Adipose tissue (tissue), 3 donors: ENCODE results near the gene TMTC2. TPM values are rescaled to one million over a fixed set of nuclear protein-coding genes. Genes with fewer than 3 reads are reported as not detected.

Experiments
- H3K27ac ChIP-seq: one replicate; pipeline ENCODE4 v1.5.1; 2013; ENCODE audit warnings: low read depth, low read length
- whole genome bisulfite sequencing, 3 donors: extraction: QIAGEN DNeasy Blood & Tissue Kit; methylation state at CpG; one replicate each; pipeline ENCODE4 v1.1.7; 2013; 5-methylcytosine and 5-hydroxymethylcytosine counted together
- polyA plus RNA-seq, 3 donors: library from polyadenylated mRNA; stranded (reverse); fragments of 200-250 nt; gene quantifications; one replicate each; pipeline ENCODE4 v1.2.3, GENCODE V29; 2013
- donor health status: healthy with polysubstance abuse.
- donor health status: Bipolar disorder and iron deficiency.
- donor health status: healthy.

Gene TMTC2
- polyA plus RNA-seq, 3 donors, result 2.0 to 4.1 (median 3.1) TPM

DNA sequence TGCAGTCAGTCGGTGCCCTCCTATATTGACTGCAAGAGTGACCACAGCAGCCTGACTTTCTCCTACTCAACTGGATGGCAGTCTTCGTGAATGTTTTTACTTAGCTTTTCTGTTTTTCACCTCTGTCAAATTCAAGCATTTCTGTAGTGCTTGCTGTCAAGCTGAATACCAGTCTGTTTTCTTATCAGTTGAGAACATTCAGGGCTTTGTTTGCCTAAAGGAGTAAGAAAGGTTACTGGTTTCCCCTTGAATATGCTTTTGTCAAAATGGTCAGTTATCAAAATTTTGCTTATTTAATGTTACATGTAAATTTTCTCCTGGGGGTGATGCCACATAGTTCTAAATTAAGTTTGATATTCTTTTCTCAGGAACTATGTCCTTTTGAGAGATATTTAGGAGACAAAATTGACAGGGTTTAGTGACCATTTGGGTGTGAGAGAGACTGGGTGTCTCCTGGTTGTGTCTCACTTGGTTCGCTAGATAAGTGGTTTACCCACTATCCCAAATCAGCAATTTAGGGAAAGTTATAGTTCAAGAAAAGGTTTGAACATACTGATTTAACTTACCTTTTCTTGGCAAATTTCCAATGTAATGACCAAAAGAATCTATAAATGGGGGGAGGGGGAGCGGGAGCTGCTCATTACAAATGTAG lies 366.3 kb downstream of the TMTC2 start:
- 70 to 85% (median 79%) methylated on average over 4 of the region's 4 CpGs for WGBS, 3 donors
- no peak overlapping the region for H3K27ac ChIP-seq

- H3K27ac ChIP-seq, result no peak overlapping the region
- 44 to 88% (median 62%) methylated on average over 1 of the region's 1 CpG for WGBS, 3 donors
Measured at GRCh38 chr12:83057436-83057835, 370.7 kb downstream of the TMTC2 start.

- WGBS, 3 donors, result 64 to 74% (median 69%) methylated on average over 6 of the region's 6 CpGs
- H3K27ac ChIP-seq, result no peak overlapping the region
Measured at GRCh38 chr12:83059107-83059506, 372.4 kb downstream of the TMTC2 start.

DNA sequence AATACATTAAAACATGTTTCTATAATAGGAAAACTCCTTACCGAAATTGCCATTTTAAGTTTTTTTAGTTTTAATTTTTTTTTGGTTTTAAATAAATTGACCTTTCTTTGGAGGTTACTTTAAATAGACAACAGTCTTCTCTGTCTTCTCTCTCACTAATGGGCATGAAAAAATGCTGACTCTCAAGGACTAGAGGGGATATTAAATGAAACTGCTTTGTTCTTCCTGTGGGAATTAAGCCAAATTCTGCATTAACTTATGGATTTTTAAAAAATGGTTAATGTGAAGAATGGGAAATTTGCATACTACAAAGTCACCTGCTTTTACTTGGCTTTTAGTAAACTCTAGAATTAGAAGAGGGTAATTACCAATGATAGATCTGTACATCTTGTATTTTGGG lies 378.9 kb downstream of the TMTC2 start:
- no peak overlapping the region for H3K27ac ChIP-seq
- WGBS, 3 donors, result 75 to 87% (median 77%) methylated on average over 1 of the region's 1 CpG

DNA sequence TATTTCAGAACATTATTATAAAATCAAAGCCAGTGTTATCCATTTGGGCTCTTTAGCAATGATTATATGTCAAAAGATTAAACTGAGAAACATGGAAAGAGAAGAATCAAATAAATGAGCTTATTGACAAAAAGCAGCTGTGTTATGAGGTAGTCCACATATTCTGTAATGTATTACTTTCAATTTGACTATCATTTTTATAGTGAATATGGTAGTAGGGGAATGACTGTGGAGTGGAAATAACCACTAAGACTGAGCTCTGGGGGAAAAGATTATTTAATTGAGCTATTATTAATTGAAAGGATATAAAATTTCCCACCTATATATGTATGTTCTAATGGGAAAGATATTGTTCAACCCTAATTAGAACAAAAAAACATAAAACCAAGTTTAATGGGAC lies 381.3 kb downstream of the TMTC2 start:
- H3K27ac ChIP-seq, result no peak overlapping the region

GRCh38 chr12:83074358-83074894 lies 387.7 kb downstream of the TMTC2 start:
- no peak overlapping the region for H3K27ac ChIP-seq
- WGBS, 3 donors, result 95 to 98% (median 98%) methylated on average over 6 of the region's 6 CpGs

GRCh38 chr12:83075471-83075870 lies 388.8 kb downstream of the TMTC2 start:
- no peak overlapping the region for H3K27ac ChIP-seq
- WGBS, 3 donors, result 73 to 80% (median 78%) methylated on average over 1 of the region's 1 CpG

DNA sequence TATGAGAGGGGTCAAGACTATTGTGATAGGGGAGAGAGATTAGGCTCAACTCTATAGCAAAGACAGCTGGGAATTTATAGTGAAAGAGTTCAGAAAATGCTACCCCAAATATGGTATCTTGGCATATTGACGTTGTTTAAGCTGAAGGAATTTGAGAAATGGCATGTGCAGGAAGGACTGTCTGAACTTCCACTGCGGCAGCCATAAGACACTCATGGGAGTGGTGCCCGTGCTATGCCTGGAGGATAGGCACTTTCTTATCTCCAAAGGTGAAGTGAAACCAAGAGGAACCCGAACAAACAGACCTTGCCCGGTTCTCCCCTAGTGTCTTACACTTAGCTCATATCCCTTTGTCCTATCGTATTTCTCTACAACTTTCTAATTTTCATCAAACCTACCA lies 390.3 kb downstream of the TMTC2 start:
- WGBS, 3 donors, result 89 to 94% (median 91%) methylated on average over 6 of the region's 6 CpGs

DNA sequence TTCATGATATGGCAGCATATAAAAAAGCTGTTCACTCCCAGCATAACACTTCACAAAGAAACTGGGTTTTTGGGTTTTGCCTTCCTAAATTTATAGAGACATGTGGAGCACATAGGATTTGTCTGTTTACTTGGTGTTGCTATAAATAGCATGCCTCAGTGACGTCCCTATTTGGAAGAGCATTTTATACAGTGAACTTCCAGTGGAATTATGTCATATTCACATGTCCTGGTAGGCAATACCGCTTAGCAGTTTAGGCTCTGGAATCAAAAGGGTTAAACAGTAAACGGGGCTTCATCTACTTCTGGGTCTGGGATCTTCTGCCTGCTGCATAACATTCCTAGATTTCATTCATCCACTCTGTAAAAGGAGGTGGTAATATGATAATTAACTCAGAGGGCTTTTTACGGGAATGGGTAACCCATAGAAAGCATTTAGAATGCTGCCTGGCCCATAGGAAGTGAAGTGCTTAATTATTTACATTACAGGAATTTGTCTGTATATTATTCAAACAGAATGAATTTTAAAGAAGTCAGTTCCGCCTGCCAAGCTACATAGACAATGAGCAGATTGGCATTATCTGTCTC lies 396.1 kb downstream of the TMTC2 start:
- H3K27ac ChIP-seq, result no peak overlapping the region
- 65 to 69% (median 67%) methylated on average over 5 of the region's 5 CpGs for WGBS, 3 donors

More for the DNA sequence above, 390.3 kb downstream of the TMTC2 start:
- no peak overlapping the region for H3K27ac ChIP-seq

GRCh38 chr12:83083616-83084015 lies 396.9 kb downstream of the TMTC2 start:
- no peak overlapping the region for H3K27ac ChIP-seq
- 70 to 93% (median 73%) methylated on average over 4 of the region's 4 CpGs for WGBS, 3 donors

DNA sequence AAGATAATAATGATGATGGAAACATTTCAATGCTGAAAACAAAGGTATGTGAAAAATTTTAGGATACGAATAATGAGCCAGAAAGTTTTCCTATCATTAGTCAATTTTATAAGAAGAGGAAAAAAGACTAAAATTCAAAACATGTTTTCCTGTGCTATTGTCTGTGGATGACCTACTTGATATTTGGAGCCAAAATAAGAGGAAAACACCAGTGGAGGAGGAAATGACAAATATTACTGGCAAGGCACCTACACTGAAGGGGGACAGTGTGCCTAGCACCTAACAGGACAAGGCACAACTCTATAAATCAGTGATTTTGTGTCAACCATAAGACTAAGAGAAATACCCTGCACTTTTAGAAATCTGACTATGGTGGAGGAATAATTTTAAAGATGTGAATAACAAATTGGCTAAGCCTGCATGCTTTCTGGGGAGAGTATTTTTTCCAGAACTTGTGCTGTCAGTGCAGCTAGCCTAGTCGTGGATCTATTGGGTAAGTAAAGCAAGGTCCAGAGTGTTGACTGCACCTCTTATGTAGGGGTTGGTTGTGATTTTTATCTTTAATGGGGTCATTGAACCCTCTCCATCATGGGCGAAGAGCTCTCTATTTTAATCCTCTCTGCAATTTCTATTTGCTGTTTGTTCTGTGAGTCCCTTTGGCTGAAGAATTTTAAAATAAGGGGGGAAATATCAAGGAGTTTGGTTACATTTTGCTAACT lies 398.0 kb downstream of the TMTC2 start:
- H3K27ac ChIP-seq, result no peak overlapping the region
- 76 to 88% (median 79%) methylated on average over 3 of the region's 3 CpGs for WGBS, 3 donors

DNA sequence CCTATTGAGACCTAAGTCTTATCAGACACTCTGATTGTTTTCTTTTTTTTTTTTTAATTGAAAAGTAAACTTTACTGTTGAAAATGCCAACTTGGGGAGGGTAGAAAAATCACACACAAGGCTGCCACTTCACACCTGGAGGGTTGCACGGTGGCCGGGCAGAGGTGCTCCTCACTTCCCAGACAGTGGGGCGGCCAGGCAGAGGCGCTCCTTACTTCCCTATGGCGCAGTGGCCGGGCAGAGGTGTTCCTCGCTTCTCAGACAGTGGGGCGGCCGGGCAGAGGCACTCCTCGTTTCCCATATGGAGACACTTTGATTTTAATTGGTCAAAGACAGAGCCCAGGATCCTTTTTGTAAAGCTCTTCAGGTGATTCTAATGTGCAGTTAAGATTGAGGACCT lies 399.3 kb downstream of the TMTC2 start:
- 95 to 97% (median 96%) methylated on average over 10 of the region's 10 CpGs for WGBS, 3 donors

GRCh38 chr12:83089575-83089974 lies 402.9 kb downstream of the TMTC2 start:
- 91 to 100% (median 97%) methylated on average over 2 of the region's 2 CpGs for WGBS, 3 donors
- H3K27ac ChIP-seq, result no peak overlapping the region

More for the DNA sequence above, 399.3 kb downstream of the TMTC2 start:
- no peak overlapping the region for H3K27ac ChIP-seq

GRCh38 chr12:83092129-83092528 lies 405.4 kb downstream of the TMTC2 start:
- WGBS, 3 donors, result 77 to 97% (median 82%) methylated on average over 1 of the region's 1 CpG
- H3K27ac ChIP-seq, result no peak overlapping the region

DNA sequence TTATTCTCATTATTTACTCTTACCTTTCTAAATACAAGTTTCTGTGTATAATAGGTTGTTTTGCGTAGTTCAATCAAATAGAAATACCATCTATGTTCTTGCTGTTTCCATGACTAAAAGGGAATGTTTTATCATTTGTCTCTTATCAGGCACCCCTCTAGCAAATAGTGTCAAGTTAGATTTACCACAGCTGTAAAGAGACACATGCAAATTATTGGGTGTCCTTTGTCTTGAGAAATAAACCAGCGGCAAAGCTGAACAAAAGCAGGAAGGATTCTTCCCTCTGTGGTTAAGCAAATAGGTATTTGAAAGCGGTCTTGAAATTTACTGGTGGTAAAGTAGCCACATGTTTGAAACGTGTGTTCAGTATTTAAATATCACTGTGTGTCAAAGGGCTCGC lies 405.9 kb downstream of the TMTC2 start:
- 78 to 86% (median 85%) methylated on average over 5 of the region's 5 CpGs for WGBS, 3 donors
- H3K27ac ChIP-seq, result no peak overlapping the region

GRCh38 chr12:83093426-83093825 lies 406.7 kb downstream of the TMTC2 start:
- 58 to 79% (median 66%) methylated on average over 1 of the region's 1 CpG for WGBS, 3 donors

GRCh38 chr12:83097643-83098342 lies 411.1 kb downstream of the TMTC2 start:
- H3K27ac ChIP-seq, result no peak overlapping the region
- WGBS, 3 donors, result 92 to 96% (median 95%) methylated on average over 5 of the region's 5 CpGs

More at GRCh38 chr12:83093426-83093825, 406.7 kb downstream of the TMTC2 start:
- H3K27ac ChIP-seq, result no peak overlapping the region

DNA sequence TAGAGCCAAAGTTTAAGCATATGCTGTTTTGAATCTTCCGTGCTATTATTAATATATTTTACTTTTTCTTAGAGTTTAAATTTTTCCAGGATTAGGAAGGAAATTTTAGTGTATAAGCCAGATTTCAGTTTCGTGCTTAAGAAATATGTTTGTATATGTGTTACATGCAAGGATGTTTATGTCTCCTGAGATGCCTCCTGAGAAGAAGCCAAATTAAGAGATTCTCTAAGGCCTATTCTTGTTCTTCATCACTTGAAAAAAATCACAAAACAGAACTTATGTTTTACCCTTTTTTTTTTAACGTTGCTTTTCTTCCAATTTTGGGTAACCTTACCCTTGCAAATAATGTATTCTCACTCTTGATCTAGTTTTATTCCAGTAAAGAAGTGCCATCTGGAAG lies 412.7 kb downstream of the TMTC2 start:
- no peak overlapping the region for H3K27ac ChIP-seq
- 82 to 86% (median 84%) methylated on average over 3 of the region's 3 CpGs for WGBS, 3 donors

- WGBS, 3 donors, result 71 to 75% (median 72%) methylated on average over 2 of the region's 2 CpGs
- no peak overlapping the region for H3K27ac ChIP-seq
Measured at GRCh38 chr12:83102499-83102898, 415.8 kb downstream of the TMTC2 start.
